Right atrium auricular region (tissue), 2 donors: ENCODE measurements around the gene SUCLG1. TPM values are rescaled to one million over a fixed set of nuclear protein-coding genes. Genes with fewer than 3 reads are reported as not detected.

Experiments used
- DNase-seq: peaks from one replicate; pipeline ENCODE4 v3.0.0-alpha.2; 2019; ENCODE audit warnings: low spot score
- H3K27ac ChIP-seq, 2 donors: fragments of 200-600 bp; sonication (generic); 1 replicate in 1 of 2; 2 replicates in 1 of 2; pipeline ENCODE4 v1.5.1; 2016 to 2019
- H3K27me3 ChIP-seq, 2 donors: fragments of 200-600 bp; sonication (generic); one replicate each; pipeline versions ENCODE4 v1.5.1 to v1.6.0; 2017 to 2019
- H3K36me3 ChIP-seq: fragments of 200-600 bp; sonication (generic); one replicate; pipeline ENCODE4 v1.5.1; 2016
- H3K4me1 ChIP-seq, 2 donors: fragments of 200-600 bp; sonication (generic); one replicate each; pipeline versions ENCODE4 v1.5.1 to v1.6.0; 2017 to 2019
- H3K4me3 ChIP-seq, 2 donors: fragments of 200-600 bp; sonication (generic); 1 replicate in 1 of 2; 2 replicates in 1 of 2; pipeline ENCODE4 v1.5.1; 2017 to 2019; ENCODE audit warnings: mild to moderate bottlenecking in 1 of 2, moderate library complexity in 1 of 2
- H3K9me3 ChIP-seq, 2 donors: fragments of 200-600 bp; sonication (generic); one replicate each; pipeline ENCODE4 v1.5.1; 2019
- CTCF ChIP-seq, 2 donors: fragments of 200-600 bp; sonication (generic); IDR thresholded peaks; one replicate each; pipeline ENCODE4 v1.5.1; 2019; ENCODE audit warnings: antibody characterized with exemption in 2 of 2
- total RNA-seq, 2 donors: library from RNA; depleted of rRNA; stranded (reverse); fragments of >200 nt; gene quantifications; one replicate each; pipeline ENCODE4 v1.1.0, GENCODE V29; 2016

The SUCLG1 gene
- total RNA-seq, 2 donors from 2014 or later: 139 to 197 TPM

- H3K27me3 ChIP-seq: no peaks in the 10 kb centered on the region
- no peak overlapping the region for H3K4me3 ChIP-seq
- H3K4me1 ChIP-seq: no peaks in the 10 kb centered on the region
- H3K36me3 ChIP-seq: peaks cover 64% of the 10 kb centered on the region
- no peaks in the 10 kb centered on the region for H3K9me3 ChIP-seq
- no peak overlapping the region for H3K27ac ChIP-seq
- no peak for TF ChIP-seq CTCF (IDR thresholded peaks at IDR 0.05)
- DNase-seq: no peak
These were observed 16.2 kb downstream of the SUCLG1 start for GRCh38 chr2:84442888-84443287.

DNA sequence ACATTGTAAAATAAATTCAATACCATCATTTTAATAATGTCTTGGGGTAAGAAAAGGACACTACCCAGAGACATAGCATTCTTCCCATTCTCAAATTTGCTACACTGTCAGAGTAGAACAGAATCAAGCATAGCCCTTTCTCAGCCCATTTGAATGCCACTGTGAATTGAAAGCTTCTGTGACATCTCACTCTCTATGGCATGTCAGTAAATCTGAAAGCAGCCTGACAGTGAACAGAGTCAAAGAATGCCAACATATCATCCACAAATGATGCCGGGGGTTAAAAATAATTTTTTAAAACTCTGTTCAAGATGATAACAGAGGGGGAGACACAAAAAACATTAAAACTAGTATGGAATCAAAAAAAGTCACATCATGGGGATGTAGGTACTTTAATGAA is 17.6 kb downstream of the SUCLG1 start:
- H3K36me3 ChIP-seq: peaks cover 63% of the 10 kb centered on the region
- no peak for TF ChIP-seq CTCF (IDR thresholded peaks at IDR 0.05)

DNA sequence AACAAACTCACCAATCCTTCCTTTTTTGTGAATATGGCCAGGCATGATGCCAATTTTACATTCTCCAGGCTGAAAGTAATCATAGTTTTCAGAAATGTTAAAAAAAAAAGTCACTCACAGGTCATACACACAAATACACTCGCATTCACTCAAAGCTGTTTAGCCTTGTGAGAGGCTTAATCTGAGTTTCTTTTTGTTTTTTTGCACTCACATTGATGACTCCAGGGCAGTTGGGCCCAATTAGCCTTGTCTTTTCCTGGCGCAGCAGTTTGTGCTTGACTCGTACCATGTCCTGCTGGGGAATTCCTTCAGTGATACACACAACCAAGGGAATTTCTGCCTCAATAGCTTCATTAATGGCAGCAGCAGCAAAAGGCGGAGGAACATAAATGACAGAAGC is 18.0 kb downstream of the SUCLG1 start:
- H3K27ac ChIP-seq: no peak overlapping the region
- H3K36me3 ChIP-seq: peaks cover 58% of the 10 kb centered on the region
- no peaks in the 10 kb centered on the region for H3K27me3 ChIP-seq
- TF ChIP-seq CTCF (IDR thresholded peaks at IDR 0.05): no peak
- H3K9me3 ChIP-seq: no peaks in the 10 kb centered on the region
- H3K4me1 ChIP-seq: peaks cover 0 to 6% of the 10 kb centered on the region in 2 donors
- no peak for DNase-seq
- no peak overlapping the region for H3K4me3 ChIP-seq

More for the DNA sequence above, 17.6 kb downstream of the SUCLG1 start:
- Histone ChIP-seq H3K4me1 (peaks cover 0 to 2% of the 10 kb centered on the region in 2 donors), H3K4me3 (no peak overlapping the region), H3K9me3 (no peaks in the 10 kb centered on the region), H3K27ac (no peak overlapping the region), H3K27me3 (no peaks in the 10 kb centered on the region)
- no peak for DNase-seq

DNA sequence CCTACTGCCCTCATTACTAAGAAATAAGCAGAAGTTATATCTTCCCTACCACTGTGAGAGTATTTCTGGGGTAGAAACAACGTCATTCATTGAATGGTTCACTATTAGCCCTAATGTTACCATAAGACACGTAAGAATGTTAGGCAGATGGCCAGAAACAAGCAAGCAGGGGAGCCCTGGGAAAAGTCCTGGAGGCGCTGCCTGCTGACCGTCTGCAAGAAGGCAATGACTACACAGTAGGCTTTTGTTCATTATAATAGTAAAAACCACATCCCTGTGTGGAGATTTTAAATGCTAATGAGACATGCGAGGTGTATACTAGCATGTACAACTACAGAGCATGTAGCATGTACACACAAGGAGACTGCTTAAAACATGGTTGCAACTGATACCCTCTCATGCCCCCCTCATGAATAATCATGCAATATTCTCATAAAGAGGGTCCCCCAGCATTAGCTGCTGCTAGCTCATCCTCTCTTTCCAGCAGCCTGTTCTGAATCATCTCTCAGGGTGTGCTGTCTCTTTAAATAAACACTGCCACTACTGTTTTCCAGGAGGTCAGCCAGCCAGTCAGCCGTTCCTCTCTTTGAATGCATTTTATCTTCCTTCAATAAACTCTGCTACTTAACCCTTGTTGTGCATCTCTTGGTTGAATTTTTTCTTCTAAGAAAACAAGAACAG is 23.6 kb downstream of the SUCLG1 start:
- no peak overlapping the region for H3K4me3 ChIP-seq
- peaks cover 51% of the 10 kb centered on the region for H3K36me3 ChIP-seq
- no peak for TF ChIP-seq CTCF (IDR thresholded peaks at IDR 0.05)
- DNase-seq: no peak
- no peak overlapping the region for H3K27ac ChIP-seq
- H3K27me3 ChIP-seq: no peaks in the 10 kb centered on the region
- H3K9me3 ChIP-seq: no peaks in the 10 kb centered on the region
- H3K4me1 ChIP-seq: peaks cover 0 to 17% of the 10 kb centered on the region in 2 donors

- Histone ChIP-seq H3K27me3 (no peaks in the 10 kb centered on the region), H3K9me3 (no peaks in the 10 kb centered on the region), H3K27ac (no peak overlapping the region), H3K4me1 (peaks cover 0 to 9% of the 10 kb centered on the region in 2 donors), H3K36me3 (peaks cover 81% of the 10 kb centered on the region), H3K4me3 (no peak overlapping the region)
- DNase-seq: no peak
- TF ChIP-seq CTCF (IDR thresholded peaks at IDR 0.05): no peak
These were observed 29.8 kb downstream of the SUCLG1 start for GRCh38 chr2:84429328-84429727.
